ENCODE results near the gene EPB41L2. TPM values are rescaled to one million over a fixed set of nuclear protein-coding genes. Genes with fewer than 3 reads are reported as not detected.

Gene EPB41L2
- total RNA-seq, 2 donors from 2014 or later, result 43.5 to 47.2 TPM

- no peak for ATAC-seq
- TF ChIP-seq POLR2A (IDR thresholded peaks at IDR 0.05), result no peak
- no peak for TF ChIP-seq CTCF (IDR thresholded peaks at IDR 0.05)
- Histone ChIP-seq H3K9me3 (no peaks in the 10 kb centered on the region), H3K4me3 (no peak overlapping the region), H3K4me1 (peaks cover 25% of the 10 kb centered on the region), H3K27ac (no peak overlapping the region), H3K36me3 (replicated peaks in 1 of 2; ENCODE audit: insufficient read depth in 1 of 2, low read depth in 2 of 2) (no peaks in the 10 kb centered on the region), H3K27me3 (no peaks in the 10 kb centered on the region)
- intact Hi-C loops (cut with DNase I), result no loop called here
- DNase-seq, result no peak
- 83 to 92% methylated on average over 5 of the region's 5 CpGs for WGBS, 2 donors
Measured at GRCh38 chr6:130824978-130825694, 237.9 kb downstream of the EPB41L2 start.

GRCh38 chr6:130822736-130823135 is 240.3 kb downstream of the EPB41L2 start:
- H3K27ac ChIP-seq, result no peak overlapping the region
- no peak for ATAC-seq
- H3K9me3 ChIP-seq, result no peaks in the 10 kb centered on the region
- no peak overlapping the region for H3K4me3 ChIP-seq
- intact Hi-C loops (cut with DNase I), result no loop called here
- WGBS, 2 donors, result 82 to 96% methylated on average over 1 of the region's 1 CpG
- no peak for TF ChIP-seq POLR2A (IDR thresholded peaks at IDR 0.05)
- TF ChIP-seq CTCF (IDR thresholded peaks at IDR 0.05), result no peak
- no peaks in the 10 kb centered on the region for H3K36me3 ChIP-seq (replicated peaks in 1 of 2; ENCODE audit: insufficient read depth in 1 of 2, low read depth in 2 of 2)
- peaks cover 17% of the 10 kb centered on the region for H3K4me1 ChIP-seq
- no peak for DNase-seq
- no peaks in the 10 kb centered on the region for H3K27me3 ChIP-seq

GRCh38 chr6:130815200-130816071 is 247.6 kb downstream of the EPB41L2 start:
- no peak for ATAC-seq
- intact Hi-C loops (cut with DNase I), result no loop called here
- no peak for DNase-seq
- 56 to 63% methylated on average over 5 of the region's 5 CpGs for WGBS, 2 donors
- Histone ChIP-seq H3K27ac (no peak overlapping the region), H3K9me3 (no peaks in the 10 kb centered on the region), H3K27me3 (no peaks in the 10 kb centered on the region), H3K36me3 (replicated peaks in 1 of 2; ENCODE audit: insufficient read depth in 1 of 2, low read depth in 2 of 2) (no peaks in the 10 kb centered on the region), H3K4me3 (no peak overlapping the region), H3K4me1 (no peaks in the 10 kb centered on the region)
- TF ChIP-seq POLR2A (IDR thresholded peaks at IDR 0.05), result no peak
- no peak for TF ChIP-seq CTCF (IDR thresholded peaks at IDR 0.05)

- no peaks in the 10 kb centered on the region for H3K36me3 ChIP-seq (replicated peaks in 1 of 2; ENCODE audit: insufficient read depth in 1 of 2, low read depth in 2 of 2)
- no peak overlapping the region for H3K4me3 ChIP-seq
- H3K27me3 ChIP-seq, result no peaks in the 10 kb centered on the region
- DNase-seq, result no peak
- ATAC-seq, result no peak
- intact Hi-C loops (cut with DNase I), result no loop called here
- no peaks in the 10 kb centered on the region for H3K9me3 ChIP-seq
- WGBS, 2 donors, result 97 to 98% methylated on average over 3 of the region's 3 CpGs
- no peak for TF ChIP-seq CTCF (IDR thresholded peaks at IDR 0.05)
- TF ChIP-seq POLR2A (IDR thresholded peaks at IDR 0.05), result no peak
- H3K4me1 ChIP-seq, result no peaks in the 10 kb centered on the region
- H3K27ac ChIP-seq, result no peak overlapping the region
Measured at GRCh38 chr6:130814506-130814905, 248.5 kb downstream of the EPB41L2 start.

Measured in body of pancreas (tissue), 4 donors.